Astrocyte (in vitro differentiated cells and primary cell): ENCODE measurements around the gene TOP2B.

ENCODE experiments used
- EZH2 ChIP-seq: IDR thresholded peaks from 2 replicates; pipeline ENCODE4 v1.6.1; 2012; ENCODE audit warnings: mild to moderate bottlenecking, low read length, inconsistent platforms; ENCODE audit not compliant: insufficient read depth
- TF ChIP-seq, protein P1 (sequence below): IDR thresholded peaks from 2 replicates; pipeline ENCODE4 v1.5.1; 2011; ENCODE audit warnings: low read depth, mild to moderate bottlenecking, inconsistent platforms, low read length, moderate library complexity; ENCODE audit not compliant: insufficient read depth

GRCh38 chr3:25635038-25635437 lies 29.7 kb downstream of the TOP2B start:
- TF ChIP-seq, protein P1, sequence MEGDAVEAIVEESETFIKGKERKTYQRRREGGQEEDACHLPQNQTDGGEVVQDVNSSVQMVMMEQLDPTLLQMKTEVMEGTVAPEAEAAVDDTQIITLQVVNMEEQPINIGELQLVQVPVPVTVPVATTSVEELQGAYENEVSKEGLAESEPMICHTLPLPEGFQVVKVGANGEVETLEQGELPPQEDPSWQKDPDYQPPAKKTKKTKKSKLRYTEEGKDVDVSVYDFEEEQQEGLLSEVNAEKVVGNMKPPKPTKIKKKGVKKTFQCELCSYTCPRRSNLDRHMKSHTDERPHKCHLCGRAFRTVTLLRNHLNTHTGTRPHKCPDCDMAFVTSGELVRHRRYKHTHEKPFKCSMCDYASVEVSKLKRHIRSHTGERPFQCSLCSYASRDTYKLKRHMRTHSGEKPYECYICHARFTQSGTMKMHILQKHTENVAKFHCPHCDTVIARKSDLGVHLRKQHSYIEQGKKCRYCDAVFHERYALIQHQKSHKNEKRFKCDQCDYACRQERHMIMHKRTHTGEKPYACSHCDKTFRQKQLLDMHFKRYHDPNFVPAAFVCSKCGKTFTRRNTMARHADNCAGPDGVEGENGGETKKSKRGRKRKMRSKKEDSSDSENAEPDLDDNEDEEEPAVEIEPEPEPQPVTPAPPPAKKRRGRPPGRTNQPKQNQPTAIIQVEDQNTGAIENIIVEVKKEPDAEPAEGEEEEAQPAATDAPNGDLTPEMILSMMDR = no peak
- no peak for TF ChIP-seq EZH2
